ENCODE results near the gene GABPA.
A peak's percentile ranks its signal among the peaks of the same experiment; 100 is the strongest.
"Not testable (repeated sequence)": the region's sequence is repeated elsewhere in the genome, so short reads cannot be mapped to it uniquely, and the experiment has no call there.

The GABPA gene

GRCh38 chr21:25760677-25761076, 25.9 kb downstream of the GABPA start:
- H3K4me3 ChIP-seq (ENCODE audit: low read length) = no peak overlapping the region
- no peak for TF ChIP-seq ZNF274 (IDR thresholded peaks at IDR 0.05; ENCODE audit: low read depth, low read length)

- TF ChIP-seq ZNF274 (IDR thresholded peaks at IDR 0.05; ENCODE audit: low read depth, low read length) = no peak
- H3K4me3 ChIP-seq (ENCODE audit: low read length) = no peak overlapping the region
Measured at GRCh38 chr21:25764065-25764464, 29.3 kb downstream of the GABPA start.

GRCh38 chr21:25767921-25768320, 33.1 kb downstream of the GABPA start:
- H3K4me3 ChIP-seq (ENCODE audit: low read length) = no peak overlapping the region
- TF ChIP-seq ZNF274 (IDR thresholded peaks at IDR 0.05; ENCODE audit: low read depth, low read length) = no peak

- TF ChIP-seq ZNF274 (IDR thresholded peaks at IDR 0.05; ENCODE audit: low read depth, low read length) = no peak
- no peak overlapping the region for H3K4me3 ChIP-seq (ENCODE audit: low read length)
Measured at GRCh38 chr21:25772686-25773085, 37.9 kb downstream of the GABPA start.

GRCh38 chr21:25776440-25776839, 41.7 kb downstream of the GABPA start:
- TF ChIP-seq ZNF274 (IDR thresholded peaks at IDR 0.05; ENCODE audit: low read depth, low read length) = no peak
- H3K4me3 ChIP-seq (ENCODE audit: low read length) = no peak overlapping the region

GRCh38 chr21:25778126-25778875, 43.5 kb downstream of the GABPA start:
- not testable (repeated sequence) for H3K4me3 ChIP-seq (ENCODE audit: low read length)

- no peak for TF ChIP-seq ZNF274 (IDR thresholded peaks at IDR 0.05; ENCODE audit: low read depth, low read length)
- H3K4me3 ChIP-seq (ENCODE audit: low read length) = no peak overlapping the region
Measured at GRCh38 chr21:25788677-25789076, 53.9 kb downstream of the GABPA start.

GRCh38 chr21:25790122-25790877, 55.5 kb downstream of the GABPA start:
- peak overlapping the region; percentile 52 for H3K4me3 ChIP-seq (ENCODE audit: low read length)
- no peak for TF ChIP-seq ZNF274 (IDR thresholded peaks at IDR 0.05; ENCODE audit: low read depth, low read length)

GRCh38 chr21:25790878-25791204, 56.1 kb downstream of the GABPA start:
- no peak overlapping the region for H3K4me3 ChIP-seq (ENCODE audit: low read length)
- no peak for TF ChIP-seq ZNF274 (IDR thresholded peaks at IDR 0.05; ENCODE audit: low read depth, low read length)

- no peak overlapping the region for H3K4me3 ChIP-seq (ENCODE audit: low read length)
- TF ChIP-seq ZNF274 (IDR thresholded peaks at IDR 0.05; ENCODE audit: low read depth, low read length) = no peak
Measured at GRCh38 chr21:25791319-25791718, 56.5 kb downstream of the GABPA start.

- no peak for TF ChIP-seq ZNF274 (IDR thresholded peaks at IDR 0.05; ENCODE audit: low read depth, low read length)
- no peak overlapping the region for H3K4me3 ChIP-seq (ENCODE audit: low read length)
Measured at GRCh38 chr21:25801217-25802014, 66.6 kb downstream of the GABPA start.

GRCh38 chr21:25806060-25806459, 71.3 kb downstream of the GABPA start:
- H3K4me3 ChIP-seq (ENCODE audit: low read length) = no peak overlapping the region
- TF ChIP-seq ZNF274 (IDR thresholded peaks at IDR 0.05; ENCODE audit: low read depth, low read length) = no peak

- H3K4me3 ChIP-seq (ENCODE audit: low read length) = no peak overlapping the region
- no peak for TF ChIP-seq ZNF274 (IDR thresholded peaks at IDR 0.05; ENCODE audit: low read depth, low read length)
Measured at GRCh38 chr21:25807191-25807590, 72.4 kb downstream of the GABPA start.

- no peak for TF ChIP-seq ZNF274 (IDR thresholded peaks at IDR 0.05; ENCODE audit: low read depth, low read length)
- H3K4me3 ChIP-seq (ENCODE audit: low read length) = no peak overlapping the region
Measured at GRCh38 chr21:25809013-25809412, 74.2 kb downstream of the GABPA start.

GRCh38 chr21:25811186-25811585, 76.4 kb downstream of the GABPA start:
- H3K4me3 ChIP-seq (ENCODE audit: low read length) = no peak overlapping the region
- TF ChIP-seq ZNF274 (IDR thresholded peaks at IDR 0.05; ENCODE audit: low read depth, low read length) = no peak

All from GM08714 (cell line).